ENCODE data around the gene SEC11C.

DNA sequence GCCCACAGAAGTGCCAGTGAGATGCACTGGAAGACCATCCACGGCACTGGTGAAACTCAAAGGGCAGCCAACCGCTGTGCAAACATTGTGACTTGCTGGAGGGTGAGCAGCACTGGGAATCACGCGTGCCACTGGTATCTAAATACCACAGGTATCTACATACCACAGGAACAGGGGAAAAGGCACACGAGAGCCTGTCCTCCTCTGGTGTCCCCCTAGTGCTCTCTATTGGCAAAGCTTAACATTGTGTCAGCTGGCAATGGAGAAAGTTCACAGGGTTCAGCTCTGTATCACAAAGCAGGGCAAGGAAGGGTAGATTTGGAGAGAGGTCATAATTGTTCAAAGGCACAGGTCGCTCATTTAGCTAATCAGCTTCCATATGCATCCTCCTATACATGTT is 12.6 kb upstream of the SEC11C start:
- no peak for TF ChIP-seq CTCF (IDR thresholded peaks at IDR 0.05)
- no peak for TF ChIP-seq POLR2A (IDR thresholded peaks at IDR 0.05)

Measured in body of pancreas (tissue), 4 donors.